GM12878 (cell line): ENCODE data around the gene INO80D. TPM values are rescaled to one million over a fixed set of nuclear protein-coding genes. Genes with fewer than 3 reads are reported as not detected.
A peak's percentile ranks its signal among the peaks of the same experiment; 100 is the strongest.
"Not testable (repeated sequence)": the region's sequence is repeated elsewhere in the genome, so short reads cannot be mapped to it uniquely, and the experiment has no call there.

ENCODE experiments used
- ATAC-seq: fragments of 200-7000 bp; cut with Tn5 transposase; 3 replicates; pipeline ENCODE4 v1.9.1; 2020; ENCODE audit warnings: mild to moderate bottlenecking, moderate library complexity
- BruUV-seq: library from RNA; stranded (reverse); fragments of 400-500 nt; replicated peaks from 2 replicates; lab custom pipeline; 2021; lab: Mats Ljungman, UMichigan
- CTCF ChIA-PET: fragments of 300-600 bp; sonication (Branson Sonifier 250); formaldehyde crosslinking; extraction: SDS; loops from one replicate; lab custom pipeline; 2021; ENCODE audit warnings: inconsistent platforms; lab: Yijun Ruan, JAX
- POLR2A ChIA-PET: fragments of 350-600 bp; formaldehyde crosslinking; extraction: SDS; loops from one replicate; lab custom pipeline; 2021; ENCODE audit warnings: inconsistent platforms; lab: Charles Lee
- RAD21 ChIA-PET: fragments of 300-600 bp; sonication (Branson Sonifier 250); formaldehyde crosslinking; loops from one replicate; lab custom pipeline; 2023; ENCODE audit warnings: antibody characterized with exemption; ENCODE audit not compliant: unreplicated experiment; lab: Charles Lee
- SMC1A ChIA-PET: fragments of 300-600 bp; sonication (Branson Sonifier 250); formaldehyde crosslinking; loops from one replicate; lab custom pipeline; 2023; ENCODE audit not compliant: unreplicated experiment, uncharacterized antibody; lab: Charles Lee
- DNase-seq: peaks from one replicate; pipeline ENCODE4 v3.0.0-alpha.2; 2011; ENCODE audit warnings: low read depth, low spot score
- FAIRE-seq: peaks from 3 replicates; lab custom pipeline; 2011; peaks lifted over from hg19 to GRCh38; lab: Jason Lieb, UNC
- H2AFZ ChIP-seq: 2 replicates; pipeline ENCODE4 v1.6.0; 2011; ENCODE audit warnings: low read depth, low read length, control low read depth; ENCODE audit not compliant: control insufficient read depth
- H3K27ac ChIP-seq: 2 replicates; pipeline ENCODE4 v1.5.1; 2011; ENCODE audit warnings: control low read depth; ENCODE audit not compliant: control insufficient read depth, insufficient read depth
- H3K27me3 ChIP-seq, 2 experiments: replicated peaks in 1 of 2; 2 replicates each; pipeline versions ENCODE4 v1.6.0 to v1.6.1; 2011; ENCODE audit warnings: low read length in 1 of 2; ENCODE audit not compliant: control insufficient read depth in 2 of 2, insufficient read depth in 2 of 2
- H3K36me3 ChIP-seq, 2 experiments: 2 replicates each; pipeline ENCODE4 v1.5.1; 2011; ENCODE audit warnings: low read length in 1 of 2; ENCODE audit not compliant: control insufficient read depth in 2 of 2, insufficient read depth in 2 of 2
- H3K4me1 ChIP-seq: 2 replicates; pipeline ENCODE4 v1.6.1; 2011; ENCODE audit warnings: mild to moderate bottlenecking, low read length, moderate library complexity, mixed read lengths; ENCODE audit not compliant: control insufficient read depth, insufficient read depth
- H3K4me2 ChIP-seq: 2 replicates; pipeline ENCODE4 v1.6.0; 2011; ENCODE audit warnings: control low read depth; ENCODE audit not compliant: control insufficient read depth, insufficient read depth
- H3K4me3 ChIP-seq: fragments of 200-600 bp; sonication (generic); 2 replicates; pipeline ENCODE4 v1.5.1; 2016
- H3K79me2 ChIP-seq: 2 replicates; pipeline ENCODE4 v1.6.0; 2011; ENCODE audit warnings: low read length; ENCODE audit not compliant: control insufficient read depth, insufficient read depth
- H3K9ac ChIP-seq: 2 replicates; pipeline ENCODE4 v1.8.0; 2011; ENCODE audit warnings: low read length, control low read depth, mixed read lengths; ENCODE audit not compliant: control insufficient read depth, insufficient read depth
- H3K9me3 ChIP-seq: replicated peaks from 3 replicates; pipeline ENCODE4 v1.5.1; 2011; ENCODE audit warnings: mild to moderate bottlenecking, low read length; ENCODE audit not compliant: control insufficient read depth, insufficient read depth
- H4K20me1 ChIP-seq: 2 replicates; pipeline ENCODE4 v1.6.0; 2011; ENCODE audit not compliant: control insufficient read depth, insufficient read depth
- CBX5 ChIP-seq: sonication (generic); IDR thresholded peaks from 2 replicates; pipeline ENCODE4 v1.6.1; 2016; ENCODE audit warnings: low read depth, moderate library complexity, mild to moderate bottlenecking, inconsistent platforms
- CHD1 ChIP-seq: IDR thresholded peaks from 2 replicates; pipeline ENCODE4 v1.6.1; 2012; ENCODE audit warnings: low read depth, low read length, improper control_type of control experiment
- CREM ChIP-seq: IDR thresholded peaks from 2 replicates; pipeline ENCODE4 v1.6.1; 2014; ENCODE audit warnings: antibody characterized with exemption, low read depth
- DPF2 ChIP-seq: fragments of 450-650 bp; IDR thresholded peaks from 2 replicates; pipeline ENCODE4 v1.6.1; 2017; ENCODE audit warnings: mild to moderate bottlenecking
- E2F8 ChIP-seq: fragments of 450-650 bp; IDR thresholded peaks from 2 replicates; pipeline ENCODE4 v1.6.1; 2018; ENCODE audit warnings: mild to moderate bottlenecking, low read depth, moderate library complexity; ENCODE audit not compliant: partially characterized antibody
- IKZF1 ChIP-seq: fragments of 450-650 bp; conservative IDR thresholded peaks from 2 replicates; pipeline ENCODE4 v1.6.1; 2017; ENCODE audit warnings: antibody characterized with exemption, mild to moderate bottlenecking
- NRF1 ChIP-seq: conservative IDR thresholded peaks from 2 replicates; pipeline ENCODE4 v1.6.1; 2011; ENCODE audit warnings: mild to moderate bottlenecking, low read depth, low read length, improper control_type of control experiment
- PAX5 ChIP-seq: IDR thresholded peaks from 2 replicates; pipeline ENCODE4 v1.6.1; 2011; ENCODE audit warnings: low read depth, low read length, borderline replicate concordance
- POLR2AphosphoS5 ChIP-seq: IDR thresholded peaks from 2 replicates; pipeline ENCODE4 v1.6.1; 2011; ENCODE audit warnings: mild to moderate bottlenecking, low read length, inconsistent platforms
- RAD51 ChIP-seq: fragments of 450-650 bp; IDR thresholded peaks from 2 replicates; pipeline ENCODE4 v1.6.1; 2016; ENCODE audit warnings: moderate library complexity, mild to moderate bottlenecking, inconsistent platforms
- RCOR1 ChIP-seq: conservative IDR thresholded peaks from 2 replicates; pipeline ENCODE4 v1.6.1; 2012; ENCODE audit warnings: low read depth, low read length, improper control_type of control experiment
- SP1 ChIP-seq: IDR thresholded peaks from one replicate; pipeline ENCODE4 v1.6.1; 2011; ENCODE audit warnings: low read depth, low read length
- SREBF1 ChIP-seq: IDR thresholded peaks from 2 replicates; pipeline ENCODE4 v1.6.1; 2012; ENCODE audit warnings: mild to moderate bottlenecking, low read length
- USF2 ChIP-seq: IDR thresholded peaks from 2 replicates; pipeline ENCODE4 v1.6.1; 2011; ENCODE audit warnings: low read depth, low read length, improper control_type of control experiment, borderline replicate concordance
- WGBS: methylation state at CpG from one replicate; pipeline ENCODE4 v1.1.6; 2016; ENCODE audit warnings: low lambda C conversion rate; ENCODE audit not compliant: insufficient replicate concordance, insufficient coverage; ENCODE audit errors: missing lambda C conversion rate; 5-methylcytosine and 5-hydroxymethylcytosine counted together
- in situ Hi-C: fragments of 300-500 bp; cut with MboI; formaldehyde crosslinking; loops from 9 replicates; pipeline ENCODE4 v1.14.3; 2018; ENCODE audit warnings: mixed read lengths
- intact Hi-C: fragments of 100-400 bp; cut with micrococcal nuclease; formaldehyde crosslinking; loops from one replicate; pipeline ENCODE4 v1.14.2; 2022; ENCODE audit not compliant: unreplicated experiment
- polyA plus RNA-seq, 11 experiments: library from polyadenylated mRNA; depleted of rRNA in 4 of 11; unstranded in 6 of 11; stranded (reverse) in 5 of 11; fragments of >200 nt; fragmentation: Nextera tagmentation in 4 of 11; fragmentation: Illumina TruSeq in 1 of 11; extraction: Ambion mirVana in 4 of 11; extraction: Trizol in 1 of 11; gene quantifications; 1 replicate in 1 of 11; 2 replicates in 10 of 11; pipeline versions ENCODE4 v1.2.1 to v1.2.3, GENCODE V29; 2011 to 2016; ENCODE audit warnings: inconsistent platforms in 2 of 11, missing spikeins in 2 of 11, low read depth in 1 of 11
- total RNA-seq, 4 experiments: library from RNA; depleted of rRNA in 3 of 4; stranded (reverse); fragments of >200 nt in 3 of 4; fragmentation: Illumina TruSeq in 1 of 4; extraction: Trizol in 1 of 4; gene quantifications; 2 replicates each; pipeline versions ENCODE4 v1.2.1 to v1.2.3, GENCODE V29; 2013 to 2021
- TF ChIP-seq, protein P1 (sequence below): IDR thresholded peaks from 2 replicates; pipeline ENCODE4 v1.6.1; 2012; ENCODE audit warnings: low read depth, low read length, improper control_type of control experiment

The INO80D gene
- total and polyA plus RNA-seq, 10 of the 15 experiments (the other 5 are each of a cell fraction or from before 2014, with no cell fraction given) = 0.73 to 16.3 (median 4.7) TPM

DNA sequence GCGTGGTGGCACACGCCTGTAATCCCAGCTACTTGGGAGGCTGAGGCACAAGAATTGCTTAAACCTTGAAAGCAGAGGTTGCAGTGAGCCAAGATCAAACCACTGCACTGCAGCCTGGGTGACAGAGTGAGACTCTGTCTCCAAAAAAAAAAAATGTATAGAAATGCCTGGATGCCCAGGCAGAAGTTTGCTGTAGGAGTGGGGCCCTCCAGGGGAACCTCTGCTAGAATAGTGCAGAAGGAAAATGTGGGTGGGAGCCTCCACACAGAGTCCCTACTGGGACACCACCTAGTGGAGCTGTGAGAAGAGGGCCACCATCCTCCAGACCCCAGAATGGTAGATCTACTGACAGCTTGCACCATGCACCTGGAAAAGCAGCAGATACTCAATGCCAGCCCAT, 70.2 kb downstream of the INO80D start:
- Histone ChIP-seq H3K9me3 (peaks cover 14% of the 10 kb centered on the region), H3K36me3 (peaks cover 3 to 30% of the 10 kb centered on the region in 2 experiments)
- H2AFZ ChIP-seq, H3K4me3 ChIP-seq, H3K4me1 ChIP-seq, H3K79me2 ChIP-seq, in situ Hi-C loops, intact Hi-C loops, DNase-seq, BruUV-seq, POLR2A ChIA-PET, H4K20me1 ChIP-seq, FAIRE-seq, H3K27ac ChIP-seq, RAD21 ChIA-PET: not testable (repeated sequence)
- WGBS = 100% methylated on average over 2 of the region's 2 CpGs
- TF ChIP-seq CBX5 = peak; percentile 65; the same call in 1 of the 2 replicates
- TF ChIP-seq, all 136 proteins: peak for 1; not testable (repeated sequence) for 135
- SMC1A ChIA-PET = interaction anchor here (1.8 kb wide), 1 partner anchor 9 kb away, joined by 3 read pairs; no protein-coding TSS in a partner anchor
- CTCF ChIA-PET = interaction anchor here (0.6 kb wide), 1 partner anchor 485 kb away, joined by 3 read pairs; no protein-coding TSS in a partner anchor
- not testable (repeated sequence) for H3K9ac ChIP-seq, H3K4me2 ChIP-seq, H3K27me3 ChIP-seq, ATAC-seq

- SMC1A ChIA-PET = no interaction called here
- Histone ChIP-seq H3K27ac (no peak overlapping the region), H4K20me1 (no peaks in the 10 kb centered on the region), H3K9ac (no peak overlapping the region), H3K4me3 (no peak overlapping the region), H3K79me2 (no peaks in the 10 kb centered on the region), H2AFZ (no peak overlapping the region), H3K4me2 (no peak overlapping the region), H3K9me3 (peaks cover 12% of the 10 kb centered on the region), H3K36me3 (peaks cover 3 to 16% of the 10 kb centered on the region in 2 experiments), H3K27me3 (no peaks in the 10 kb centered on the region), H3K4me1 (no peaks in the 10 kb centered on the region)
- FAIRE-seq (no peak), DNase-seq (no peak), ATAC-seq (no peak)
- CTCF ChIA-PET = no interaction called here
- intact Hi-C loops = no loop called here
- no TSS peak for BruUV-seq
- 100% methylated on average over 1 of the region's 1 CpG for WGBS
- RAD21 ChIA-PET = no interaction called here
- in situ Hi-C loops = no loop called here
- POLR2A ChIA-PET = no interaction called here
- TF ChIP-seq DPF2 (no peak), IKZF1 (no peak), SREBF1 (no peak), RAD51 (no peak), CREM (no peak), E2F8 (no peak), POLR2AphosphoS5 (no peak), NRF1 (no peak), SP1 (no peak), RCOR1 (no peak), CHD1 (no peak), USF2 (no peak), PAX5 (no peak)
- TF ChIP-seq, protein P1, sequence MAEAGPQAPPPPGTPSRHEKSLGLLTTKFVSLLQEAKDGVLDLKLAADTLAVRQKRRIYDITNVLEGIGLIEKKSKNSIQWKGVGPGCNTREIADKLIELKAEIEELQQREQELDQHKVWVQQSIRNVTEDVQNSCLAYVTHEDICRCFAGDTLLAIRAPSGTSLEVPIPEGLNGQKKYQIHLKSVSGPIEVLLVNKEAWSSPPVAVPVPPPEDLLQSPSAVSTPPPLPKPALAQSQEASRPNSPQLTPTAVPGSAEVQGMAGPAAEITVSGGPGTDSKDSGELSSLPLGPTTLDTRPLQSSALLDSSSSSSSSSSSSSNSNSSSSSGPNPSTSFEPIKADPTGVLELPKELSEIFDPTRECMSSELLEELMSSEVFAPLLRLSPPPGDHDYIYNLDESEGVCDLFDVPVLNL = no peak
These were observed 74.2 kb downstream of the INO80D start for GRCh38 chr2:206011795-206012194.
